ENCODE measurements around the gene OR4N2. TPM values are rescaled to one million over a fixed set of nuclear protein-coding genes. Genes with fewer than 3 reads are reported as not detected.
"Not testable (repeated sequence)": the region's sequence is repeated elsewhere in the genome, so short reads cannot be mapped to it uniquely, and the experiment has no call there.

Gene OR4N2
- total RNA-seq, 2 donors from 2014 or later = not detected

DNA sequence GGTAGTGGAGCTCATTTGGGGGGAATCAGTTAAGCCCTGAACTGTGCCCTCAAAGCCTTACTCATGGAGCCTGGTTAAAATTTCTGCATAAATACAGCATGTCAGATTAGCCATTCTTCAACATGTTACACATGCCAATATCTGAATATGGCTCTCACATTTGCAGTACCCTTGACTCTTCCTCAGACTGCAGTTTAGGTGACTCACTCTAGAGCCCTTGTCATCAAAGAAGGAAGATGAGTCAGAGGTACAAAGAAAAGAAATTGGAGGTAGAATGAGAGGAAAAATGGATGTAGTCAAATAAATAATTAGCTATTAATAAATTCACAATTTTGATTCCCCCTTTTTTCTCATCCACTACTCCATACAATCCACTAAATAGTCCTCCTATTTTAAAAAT, 47.8 kb downstream of the OR4N2 start:
- TF ChIP-seq, protein P1, sequence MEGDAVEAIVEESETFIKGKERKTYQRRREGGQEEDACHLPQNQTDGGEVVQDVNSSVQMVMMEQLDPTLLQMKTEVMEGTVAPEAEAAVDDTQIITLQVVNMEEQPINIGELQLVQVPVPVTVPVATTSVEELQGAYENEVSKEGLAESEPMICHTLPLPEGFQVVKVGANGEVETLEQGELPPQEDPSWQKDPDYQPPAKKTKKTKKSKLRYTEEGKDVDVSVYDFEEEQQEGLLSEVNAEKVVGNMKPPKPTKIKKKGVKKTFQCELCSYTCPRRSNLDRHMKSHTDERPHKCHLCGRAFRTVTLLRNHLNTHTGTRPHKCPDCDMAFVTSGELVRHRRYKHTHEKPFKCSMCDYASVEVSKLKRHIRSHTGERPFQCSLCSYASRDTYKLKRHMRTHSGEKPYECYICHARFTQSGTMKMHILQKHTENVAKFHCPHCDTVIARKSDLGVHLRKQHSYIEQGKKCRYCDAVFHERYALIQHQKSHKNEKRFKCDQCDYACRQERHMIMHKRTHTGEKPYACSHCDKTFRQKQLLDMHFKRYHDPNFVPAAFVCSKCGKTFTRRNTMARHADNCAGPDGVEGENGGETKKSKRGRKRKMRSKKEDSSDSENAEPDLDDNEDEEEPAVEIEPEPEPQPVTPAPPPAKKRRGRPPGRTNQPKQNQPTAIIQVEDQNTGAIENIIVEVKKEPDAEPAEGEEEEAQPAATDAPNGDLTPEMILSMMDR (IDR thresholded peaks at IDR 0.05) = no peak
- Histone ChIP-seq H3K27ac (no peak overlapping the region), H3K27me3 (replicated peaks; ENCODE audit: insufficient read depth) (no peaks in the 10 kb centered on the region), H3K36me3 (no peaks in the 10 kb centered on the region), H3K9me3 (no peaks in the 10 kb centered on the region), H3K4me1 (ENCODE audit: control insufficient read depth in 1 of 2, low read depth in 2 of 2) (no peaks in the 10 kb centered on the region), H3K4me3 (no peak overlapping the region)
- ATAC-seq (ENCODE audit: insufficient number of reproducible peaks, low FRiP score, low read depth) (no peak), DNase-seq (ENCODE audit: low spot score) (no peak)

DNA sequence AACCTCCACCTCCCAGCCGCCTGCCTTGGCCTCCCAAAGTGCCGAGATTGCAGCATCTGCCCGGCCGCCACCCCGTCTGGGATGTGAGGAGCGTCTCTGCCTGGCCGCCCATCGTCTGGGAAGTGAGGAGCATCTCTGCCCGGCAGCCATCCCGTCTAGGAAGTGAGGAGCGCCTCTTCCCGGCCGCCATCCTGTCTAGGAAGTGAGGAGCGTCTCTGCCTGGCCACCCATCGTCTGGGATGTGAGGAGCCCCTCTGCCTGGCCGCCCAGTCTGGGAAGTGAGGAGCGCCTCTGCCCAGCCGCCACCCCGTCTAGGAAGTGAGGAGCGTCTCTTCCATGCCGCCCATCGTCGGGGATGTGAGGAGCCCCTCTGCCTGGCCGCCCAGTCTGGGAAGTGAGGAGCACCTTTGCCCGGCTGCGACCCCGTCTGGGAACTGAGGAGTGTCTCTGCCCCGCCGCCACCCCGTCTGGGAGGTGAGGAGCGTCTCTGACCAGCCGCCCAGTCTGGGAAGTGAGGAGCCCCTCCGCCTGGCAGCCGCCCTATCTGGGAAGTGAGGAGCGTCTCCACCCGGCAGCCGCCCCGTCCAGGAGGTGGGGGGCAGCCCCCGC, 62.6 kb downstream of the OR4N2 start:
- not testable (repeated sequence) for H3K27me3 ChIP-seq (replicated peaks; ENCODE audit: insufficient read depth); H3K4me3 ChIP-seq; ATAC-seq (ENCODE audit: insufficient number of reproducible peaks, low FRiP score, low read depth); H3K9me3 ChIP-seq; H3K36me3 ChIP-seq; H3K4me1 ChIP-seq (ENCODE audit: control insufficient read depth in 1 of 2, low read depth in 2 of 2); DNase-seq (ENCODE audit: low spot score); H3K27ac ChIP-seq

DNA sequence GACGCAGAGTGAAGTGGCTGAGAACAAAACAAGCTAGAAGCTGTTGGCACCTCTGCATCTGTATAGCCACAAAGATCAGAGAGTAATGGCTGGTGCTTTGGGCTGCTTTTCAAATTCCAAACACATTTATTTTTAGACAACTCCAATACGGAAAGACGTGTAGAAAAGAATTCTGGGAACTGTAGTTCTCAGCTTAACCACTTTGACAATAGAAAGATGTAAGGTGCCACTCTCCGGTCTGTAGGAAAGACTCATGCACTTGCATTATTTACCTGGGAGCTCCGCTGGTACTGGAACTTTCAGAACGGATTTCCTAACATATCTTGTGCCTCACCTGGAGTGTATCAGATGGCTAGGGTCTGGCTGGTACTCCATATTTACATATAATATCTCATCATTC, 69.6 kb downstream of the OR4N2 start:
- no peak overlapping the region for H3K4me3 ChIP-seq
- no peaks in the 10 kb centered on the region for H3K36me3 ChIP-seq
- no peaks in the 10 kb centered on the region for H3K27me3 ChIP-seq (replicated peaks; ENCODE audit: insufficient read depth)
- H3K27ac ChIP-seq = no peak overlapping the region
- DNase-seq (ENCODE audit: low spot score) = no peak
- H3K9me3 ChIP-seq = no peaks in the 10 kb centered on the region
- ATAC-seq (ENCODE audit: insufficient number of reproducible peaks, low FRiP score, low read depth) = no peak
- no peaks in the 10 kb centered on the region for H3K4me1 ChIP-seq (ENCODE audit: control insufficient read depth in 1 of 2, low read depth in 2 of 2)
- TF ChIP-seq, protein P1 (IDR thresholded peaks at IDR 0.05) = no peak

DNA sequence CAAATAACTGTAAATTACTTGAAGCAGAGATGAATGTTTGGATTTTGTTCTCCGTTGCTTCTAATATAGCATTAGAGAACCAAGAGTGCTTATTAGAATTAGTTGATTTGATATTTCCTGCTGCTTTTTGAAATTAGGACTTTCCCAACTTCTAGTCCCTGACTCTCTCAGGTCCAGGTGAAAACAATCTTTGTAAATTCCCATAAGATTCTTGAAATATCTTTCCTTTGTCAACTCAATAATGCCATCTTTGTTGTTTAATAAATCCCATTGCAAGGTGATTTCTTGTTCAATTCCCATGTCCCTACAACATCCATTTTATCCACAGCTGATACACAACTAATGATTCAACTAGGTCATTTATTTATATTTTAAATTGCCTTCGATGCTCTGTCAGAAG, 71.3 kb downstream of the OR4N2 start, which contains the start of gene OR4K2:
OR4K2 (plus strand) TSS at position 301 of the 400 bp plus-strand sequence. CDS start 1,126 bp downstream, outside the sequence.
- no peak for ATAC-seq (ENCODE audit: insufficient number of reproducible peaks, low FRiP score, low read depth)
- no peak for DNase-seq (ENCODE audit: low spot score)
- no peaks in the 10 kb centered on the region for H3K27me3 ChIP-seq (replicated peaks; ENCODE audit: insufficient read depth)
- no peak within 1 kb of the TSS for H3K4me3 ChIP-seq
- H3K9me3 ChIP-seq = no peaks in the 10 kb centered on the region
- no peak within 1 kb of the TSS for H3K27ac ChIP-seq
- no peaks in the 10 kb centered on the region for H3K36me3 ChIP-seq
- H3K4me1 ChIP-seq (ENCODE audit: control insufficient read depth in 1 of 2, low read depth in 2 of 2) = no peaks in the 10 kb centered on the region
- TF ChIP-seq, protein P1 (IDR thresholded peaks at IDR 0.05) = no peak

DNA sequence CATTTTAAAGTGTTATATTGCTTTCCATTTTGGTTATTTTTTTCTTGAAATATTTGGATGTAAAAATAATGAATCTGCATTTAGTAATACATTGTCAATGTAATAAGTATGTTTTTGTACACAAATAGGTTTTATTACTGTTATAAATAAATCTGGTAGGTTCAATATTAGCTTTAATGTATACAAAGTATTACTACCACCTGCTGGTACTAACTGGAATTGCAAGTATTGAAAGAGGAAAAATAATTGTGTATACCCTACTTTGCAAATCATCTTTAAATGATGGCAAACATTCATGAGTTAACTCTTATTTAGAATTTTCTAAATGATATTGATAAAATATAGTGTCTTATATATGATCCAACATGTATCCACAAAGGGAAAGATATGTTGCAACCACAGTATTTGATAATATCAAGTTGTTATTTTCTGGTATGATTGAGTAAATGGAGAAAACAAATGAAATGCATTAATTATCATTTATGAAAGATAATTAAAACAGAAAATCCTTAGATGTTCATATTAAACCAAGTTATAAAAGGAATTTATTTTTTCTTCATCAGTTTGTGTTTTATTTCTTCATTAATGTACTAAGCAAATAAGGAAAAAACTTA, 74.6 kb downstream of the OR4N2 start:
- ATAC-seq (ENCODE audit: insufficient number of reproducible peaks, low FRiP score, low read depth) (no peak), DNase-seq (ENCODE audit: low spot score) (no peak)
- Histone ChIP-seq H3K4me3 (no peak overlapping the region), H3K27ac (no peak overlapping the region), H3K4me1 (ENCODE audit: control insufficient read depth in 1 of 2, low read depth in 2 of 2) (no peaks in the 10 kb centered on the region), H3K9me3 (no peaks in the 10 kb centered on the region), H3K36me3 (no peaks in the 10 kb centered on the region), H3K27me3 (replicated peaks; ENCODE audit: insufficient read depth) (no peaks in the 10 kb centered on the region)
- TF ChIP-seq, protein P1 (IDR thresholded peaks at IDR 0.05) = no peak

Other genes with a start within 250 kb of the OR4N2 start
- not detected for gene OR11H2, start 89.9 kb upstream of the OR4N2 start, total RNA-seq
- gene OR4Q3, start 60.2 kb upstream of the OR4N2 start, total RNA-seq = not detected
- gene OR4M1, start 30.3 kb upstream of the OR4N2 start, total RNA-seq = not detected
- not detected for gene OR4K2, start 71.4 kb downstream of the OR4N2 start, total RNA-seq
- not detected for gene OR4K5, start 116.8 kb downstream of the OR4N2 start, total RNA-seq
- gene OR4K1, start 127.1 kb downstream of the OR4N2 start, total RNA-seq = not detected
- gene OR4K15, start 171.8 kb downstream of the OR4N2 start, total RNA-seq = not detected
- not detected for gene OR4Q2, start 198.4 kb downstream of the OR4N2 start, total RNA-seq
- gene OR4K14, start 215.5 kb downstream of the OR4N2 start, total RNA-seq = not detected
- gene OR4K13, start 232.3 kb downstream of the OR4N2 start, total RNA-seq = not detected

All from thoracic aorta (tissue), 2 donors.